Spleen (tissue), 11 donors: Measurements from ENCODE around the gene PTTG1IP2. TPM values are rescaled to one million over a fixed set of nuclear protein-coding genes. Genes with fewer than 3 reads are reported as not detected.

Experiments used
- DNase-seq: peaks from one replicate; pipeline ENCODE4 v3.0.0-alpha.2; 2020
- H3K27ac ChIP-seq, 8 donors: fragments of 200-600 bp; sonication (generic) in 7 of 8; 1 replicate in 4 of 8; 2 replicates in 4 of 8; pipeline versions ENCODE4 v1.5.0 to v1.8.0; 2016 to 2021; ENCODE audit warnings: inconsistent platforms in 4 of 8, mild to moderate bottlenecking in 4 of 8, moderate library complexity in 1 of 8
- H3K27me3 ChIP-seq, 7 donors: fragments of 200-600 bp; sonication (generic) in 6 of 7; replicated peaks in 1 of 7; 1 replicate in 4 of 7; 2 replicates in 3 of 7; pipeline versions ENCODE4 v1.5.0 to v1.8.0; 2016 to 2021; ENCODE audit warnings: inconsistent platforms in 3 of 7, mild to moderate bottlenecking in 1 of 7
- H3K36me3 ChIP-seq, 6 donors: fragments of 200-600 bp; sonication (generic) in 5 of 6; 1 replicate in 4 of 6; 2 replicates in 2 of 6; pipeline versions ENCODE4 v1.5.0 to v1.8.0; 2016 to 2021; ENCODE audit warnings: inconsistent platforms in 2 of 6
- H3K4me1 ChIP-seq, 6 donors: fragments of 200-600 bp; sonication (generic) in 5 of 6; 1 replicate in 3 of 6; 2 replicates in 3 of 6; pipeline versions ENCODE4 v1.5.0 to v1.8.0; 2016 to 2021; ENCODE audit warnings: inconsistent platforms in 3 of 6
- H3K4me3 ChIP-seq, 8 donors: fragments of 200-600 bp; sonication (generic) in 7 of 8; 1 replicate in 4 of 8; 2 replicates in 4 of 8; pipeline versions ENCODE4 v1.5.0 to v1.8.0; 2016 to 2021; ENCODE audit warnings: inconsistent platforms in 4 of 8, mild to moderate bottlenecking in 4 of 8, moderate library complexity in 2 of 8
- H3K9me3 ChIP-seq, 8 donors: fragments of 200-600 bp; sonication (generic) in 7 of 8; 1 replicate in 4 of 8; 2 replicates in 4 of 8; pipeline versions ENCODE4 v1.5.0 to v1.8.0; 2016 to 2021; ENCODE audit warnings: inconsistent platforms in 4 of 8
- CTCF ChIP-seq, 11 experiments: fragments of 200-600 bp in 7 of 11; fragments of 450-650 bp in 4 of 11; sonication (generic) in 4 of 11; IDR thresholded peaks in 8 of 11; conservative IDR thresholded peaks in 3 of 11; 1 replicate in 7 of 11; 2 replicates in 4 of 11; pipeline versions ENCODE4 v1.4.0 to v1.8.0; 2016 to 2021; ENCODE audit warnings: antibody characterized with exemption in 11 of 11, inconsistent platforms in 4 of 11, mild to moderate bottlenecking in 1 of 11
- POLR2A ChIP-seq, 3 donors: fragments of 450-650 bp; IDR thresholded peaks; one replicate each; pipeline ENCODE4 v1.5.1; 2017; ENCODE audit warnings: antibody characterized with exemption in 3 of 3, mild to moderate bottlenecking in 1 of 3
- POLR2AphosphoS5 ChIP-seq, 3 donors: sonication (generic); formaldehyde crosslinking; IDR thresholded peaks; one replicate each; pipeline ENCODE4 v1.5.1; 2017; ENCODE audit warnings: antibody characterized with exemption in 3 of 3
- whole genome bisulfite sequencing, 5 donors: extraction: QIAGEN DNeasy Blood & Tissue Kit in 3 of 5; methylation state at CpG; one replicate each; pipeline versions ENCODE4 v1.1.5 to v1.1.7; 2013 to 2018; 5-methylcytosine and 5-hydroxymethylcytosine counted together
- intact Hi-C: fragments of 100-400 bp; cut with DNase I; formaldehyde crosslinking; loops from one replicate; pipeline ENCODE4 v1.15.0; 2023; ENCODE audit warnings: low total_unique reads
- polyA plus RNA-seq, 3 donors: library from polyadenylated mRNA; stranded (reverse); fragments of 200-250 nt; gene quantifications; one replicate each; pipeline ENCODE4 v1.2.1, GENCODE V29; 2013
- total RNA-seq, 7 donors: library from RNA; depleted of rRNA in 3 of 7; stranded (reverse); fragments of >200 nt in 3 of 7; fragmentation: NEBNext Ultra II Directional in 4 of 7; extraction: Animal tissue kit (Norgen Biotek cat#: 25700) in 4 of 7; gene quantifications; one replicate each; pipeline versions ENCODE4 v1.1.0 to v1.2.1, GENCODE V29; 2016 to 2021
- donor health status: healthy with polysubstance abuse.
- donor health status: DM: no; HTN: no; CAD: no; lungs with moderate emphysema.
- donor health status: DM: no; HTN: no; CAD: no.
- donor health status: Bipolar disorder and iron deficiency.
- donor health status: healthy.
- donor health status: DM: no; HTN: no; CAD: no.
- donor health status: DM: yes; HTN: yes; CAD: no.

PTTG1IP2 gene
- total and polyA plus RNA-seq, 10 donors: not detected

GRCh38 chr7:90552521-90552920 is 83.1 kb downstream of the PTTG1IP2 start:
- H3K9me3 ChIP-seq: no peaks in the 10 kb centered on the region
- intact Hi-C loops: loop anchor here (5.0 kb wide), 1 partner anchor 75 kb away; no protein-coding TSS in a partner anchor
- WGBS, 5 donors: 66 to 93% (median 72%) methylated on average over 1 of the region's 1 CpG
- H3K4me1 ChIP-seq: no peaks in the 10 kb centered on the region
- no peak overlapping the region for H3K4me3 ChIP-seq
- peak in 5 of 11 experiments; percentile 10 to 35 (median 23) for TF ChIP-seq CTCF (IDR thresholded peaks at IDR 0.05 in 8 of 11, conservative IDR thresholded peaks at IDR 0.05 in 3 of 11)
- no peak for TF ChIP-seq POLR2A (IDR thresholded peaks at IDR 0.05)
- H3K36me3 ChIP-seq: no peaks in the 10 kb centered on the region
- no peaks in the 10 kb centered on the region for H3K27me3 ChIP-seq
- no peak for DNase-seq
- no peak overlapping the region for H3K27ac ChIP-seq

GRCh38 chr7:90560730-90561129 is 91.3 kb downstream of the PTTG1IP2 start:
- TF ChIP-seq CTCF (IDR thresholded peaks at IDR 0.05 in 8 of 11, conservative IDR thresholded peaks at IDR 0.05 in 3 of 11): no peak
- TF ChIP-seq POLR2A (IDR thresholded peaks at IDR 0.05): no peak
- TF ChIP-seq POLR2AphosphoS5 (IDR thresholded peaks at IDR 0.05): no peak
- intact Hi-C loops: no loop called here
- Histone ChIP-seq H3K27me3 (no peaks in the 10 kb centered on the region), H3K9me3 (peaks cover 0 to 2% (median 0%) of the 10 kb centered on the region in 8 donors), H3K36me3 (no peaks in the 10 kb centered on the region), H3K4me3 (no peak overlapping the region), H3K4me1 (no peaks in the 10 kb centered on the region), H3K27ac (no peak overlapping the region)
- no peak for DNase-seq
- WGBS, 5 donors: 7 to 42% (median 29%) methylated on average over 1 of the region's 1 CpG

Other genes starting within 250 kb of the PTTG1IP2 start
- 10 to 100 TPM in 2 of 7 donors, 1 to 10 TPM in 5; 5.2 to 15.8 (median 7.7) TPM for gene CFAP69, start 224.5 kb upstream of the PTTG1IP2 start, total RNA-seq
- 1 to 10 TPM; 1.0 to 8.3 (median 4.0) TPM for gene CFAP69, start 224.5 kb upstream of the PTTG1IP2 start, polyA plus RNA-seq
- not detected for gene FAM237B, start 148.3 kb upstream of the PTTG1IP2 start, total RNA-seq
- not detected for gene FAM237B, start 148.3 kb upstream of the PTTG1IP2 start, polyA plus RNA-seq
- 10 to 100 TPM; 19.8 to 43.3 (median 25.7) TPM for gene GTPBP10, start 122.9 kb upstream of the PTTG1IP2 start, total RNA-seq
- gene GTPBP10, start 122.9 kb upstream of the PTTG1IP2 start, polyA plus RNA-seq: 10 to 100 TPM; 13.5 to 16.9 (median 14.6) TPM
- gene CLDN12, start 66.2 kb upstream of the PTTG1IP2 start, total RNA-seq: 10 to 100 TPM in 4 of 7 donors, 1 to 10 TPM in 3; 8.5 to 17.4 (median 11.4) TPM
- gene CLDN12, start 66.2 kb upstream of the PTTG1IP2 start, polyA plus RNA-seq: 10 to 100 TPM in 1 of 3 donors, 1 to 10 TPM in 2; 3.9 to 10.3 (median 4.6) TPM
- gene CDK14, start 126.7 kb downstream of the PTTG1IP2 start, total RNA-seq: 100 to 1,000 TPM in 1 of 7 donors, 10 to 100 TPM in 6; 48.2 to 109 (median 73.5) TPM
- 1 to 10 TPM; 6.6 to 8.9 (median 7.3) TPM for gene CDK14, start 126.7 kb downstream of the PTTG1IP2 start, polyA plus RNA-seq